HuH-7.5 (cell line): ENCODE results near the gene PIK3R2.
A peak's percentile ranks its signal among the peaks of the same experiment; 100 is the strongest.

Source experiments
- DNase-seq: peaks from one replicate; pipeline ENCODE4 v3.0.0; 2011; ENCODE audit warnings: low spot score

Gene PIK3R2

DNA sequence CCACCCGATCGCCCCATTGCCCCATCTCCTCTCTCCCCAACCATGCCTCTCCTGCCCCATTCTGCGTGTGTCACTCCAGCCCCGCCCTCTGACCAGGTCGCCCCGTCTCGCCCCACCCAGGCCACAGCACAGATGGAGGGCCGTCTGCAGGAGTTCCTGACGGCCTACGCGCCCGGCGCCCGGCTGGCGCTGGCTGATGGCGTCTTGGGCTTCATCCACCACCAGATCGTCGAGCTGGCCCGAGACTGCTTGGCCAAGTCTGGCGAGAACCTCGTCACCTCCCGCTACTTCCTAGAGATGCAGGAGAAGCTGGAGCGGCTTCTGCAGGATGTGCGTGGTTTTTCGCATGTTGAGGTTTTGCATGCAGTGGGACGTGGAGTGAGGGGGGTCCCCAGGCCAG is 29.1 kb upstream of the PIK3R2 start:
- DNase-seq, result no peak

DNA sequence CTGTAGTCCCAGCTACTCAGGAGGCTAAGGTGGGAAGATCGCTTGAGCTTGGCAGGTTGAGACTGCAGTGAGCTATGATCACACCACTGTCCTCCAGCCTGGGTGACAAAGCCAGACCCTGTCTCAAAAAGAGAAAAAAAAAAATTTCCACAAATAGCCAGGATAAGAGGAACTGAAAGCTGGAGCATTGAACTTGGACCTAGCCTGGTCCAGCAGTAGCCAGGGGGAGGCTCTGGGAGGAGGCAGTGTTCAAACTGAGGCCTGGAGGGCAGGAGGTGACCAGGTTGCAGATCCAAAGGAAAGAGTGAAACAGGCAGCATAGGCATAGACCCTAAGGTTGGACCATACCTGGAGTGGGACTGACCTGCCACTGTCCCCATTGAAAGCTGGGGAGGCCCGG is 26.9 kb upstream of the PIK3R2 start:
- DNase-seq, result no peak

DNA sequence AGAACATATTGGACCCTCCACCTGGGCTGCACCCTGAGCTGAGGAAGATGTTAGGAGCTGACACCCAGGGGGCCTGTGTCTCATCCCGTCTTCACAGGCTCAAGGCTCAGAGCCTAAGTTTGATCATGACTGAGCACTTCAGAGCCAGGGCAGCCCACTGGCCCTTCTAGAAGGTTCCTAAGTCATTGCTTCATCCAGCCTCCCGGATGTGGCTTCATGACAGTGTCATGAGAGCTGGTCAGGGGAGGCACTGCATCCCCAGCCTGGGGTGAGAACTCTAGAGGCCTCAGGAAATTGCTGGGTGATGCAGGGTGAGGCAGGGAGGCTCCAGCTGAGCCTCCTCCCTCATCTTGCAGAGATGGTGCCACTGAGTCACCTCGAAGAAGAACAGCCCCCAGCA is 24.9 kb upstream of the PIK3R2 start:
- no peak for DNase-seq

DNA sequence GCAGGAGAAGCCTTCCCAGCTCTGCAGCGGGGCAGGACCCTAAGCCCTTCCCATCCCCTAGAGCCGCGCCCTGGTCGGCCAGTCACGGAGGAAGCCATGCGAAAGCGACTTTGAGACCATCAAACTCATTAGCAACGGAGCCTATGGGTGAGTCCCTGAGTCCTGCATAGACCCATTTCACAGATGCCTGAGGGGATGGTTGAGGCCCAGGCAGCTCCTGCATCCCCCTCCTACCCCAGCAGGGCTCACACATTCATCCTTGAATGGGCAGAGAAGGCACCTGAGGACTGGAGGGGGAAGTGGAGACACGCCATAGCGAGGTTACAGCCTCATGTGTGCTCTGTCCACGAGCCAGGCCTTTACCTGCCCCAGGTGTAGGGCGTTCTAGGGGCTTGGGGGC is 24.2 kb upstream of the PIK3R2 start:
- DNase-seq, result no peak

DNA sequence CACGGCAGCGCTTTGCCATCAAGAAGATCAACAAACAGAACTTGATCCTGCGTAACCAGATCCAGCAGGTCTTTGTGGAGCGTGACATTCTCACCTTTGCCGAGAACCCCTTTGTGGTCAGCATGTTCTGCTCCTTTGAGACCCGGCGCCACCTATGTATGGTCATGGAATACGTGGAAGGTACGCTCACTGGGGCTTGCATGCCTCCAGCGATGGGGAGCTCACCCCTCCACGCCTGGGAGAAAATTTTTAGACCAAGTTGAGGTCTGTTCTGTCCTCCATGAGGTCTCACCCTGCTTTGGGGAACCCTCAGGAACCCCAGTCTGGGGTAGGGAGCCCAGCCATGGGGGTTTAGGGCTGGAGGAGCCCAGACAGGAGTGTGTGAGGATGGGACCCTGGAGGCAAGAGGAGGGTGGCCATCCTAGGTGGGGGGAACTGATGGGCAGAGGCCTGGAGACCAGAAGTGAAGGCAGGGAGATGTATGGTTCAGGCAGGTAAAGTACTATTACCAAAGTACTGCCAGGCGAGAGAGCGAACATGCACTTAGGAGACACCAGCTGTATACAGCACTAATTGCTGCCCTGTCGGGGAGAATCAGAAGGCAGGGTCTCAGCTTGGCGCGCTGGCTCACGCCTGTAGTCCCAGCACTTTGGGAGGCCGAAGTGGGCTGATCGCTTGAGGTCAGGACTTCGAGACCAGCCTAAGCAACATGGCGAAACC is 22.3 kb upstream of the PIK3R2 start:
- DNase-seq, result no peak

DNA sequence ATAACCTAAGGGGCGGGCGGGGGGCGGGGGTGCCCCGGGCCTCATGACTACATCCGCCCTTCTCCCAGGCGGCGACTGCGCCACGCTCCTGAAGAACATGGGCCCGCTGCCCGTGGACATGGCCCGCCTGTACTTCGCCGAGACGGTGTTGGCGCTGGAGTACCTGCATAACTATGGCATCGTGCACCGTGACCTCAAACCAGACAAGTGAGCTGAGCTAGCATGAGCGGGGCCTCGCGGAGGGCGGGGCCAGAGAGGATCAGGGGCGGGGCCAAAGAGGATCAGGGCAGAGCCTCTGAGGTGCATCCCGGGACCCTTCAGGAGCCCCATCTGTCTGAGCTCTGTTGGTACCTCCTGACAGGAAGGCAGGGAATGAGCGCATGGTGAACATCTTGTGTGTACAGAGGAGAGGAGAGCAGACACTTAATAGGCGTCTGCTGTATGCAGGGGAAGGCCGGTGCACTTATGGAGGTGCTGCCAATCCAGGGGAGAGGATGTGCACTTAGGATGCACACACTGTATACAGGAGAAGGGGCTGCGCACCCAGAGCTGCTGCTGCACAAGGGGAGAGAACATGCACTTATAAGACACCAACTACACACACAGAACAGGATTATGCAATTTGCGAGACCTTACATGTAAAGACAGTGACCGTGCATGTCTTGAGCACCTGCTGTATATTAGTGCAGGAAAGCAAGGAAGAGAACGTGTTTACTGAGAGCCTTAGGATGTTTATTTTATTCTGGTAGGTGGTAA is 20.9 kb upstream of the PIK3R2 start:
- no peak for DNase-seq

DNA sequence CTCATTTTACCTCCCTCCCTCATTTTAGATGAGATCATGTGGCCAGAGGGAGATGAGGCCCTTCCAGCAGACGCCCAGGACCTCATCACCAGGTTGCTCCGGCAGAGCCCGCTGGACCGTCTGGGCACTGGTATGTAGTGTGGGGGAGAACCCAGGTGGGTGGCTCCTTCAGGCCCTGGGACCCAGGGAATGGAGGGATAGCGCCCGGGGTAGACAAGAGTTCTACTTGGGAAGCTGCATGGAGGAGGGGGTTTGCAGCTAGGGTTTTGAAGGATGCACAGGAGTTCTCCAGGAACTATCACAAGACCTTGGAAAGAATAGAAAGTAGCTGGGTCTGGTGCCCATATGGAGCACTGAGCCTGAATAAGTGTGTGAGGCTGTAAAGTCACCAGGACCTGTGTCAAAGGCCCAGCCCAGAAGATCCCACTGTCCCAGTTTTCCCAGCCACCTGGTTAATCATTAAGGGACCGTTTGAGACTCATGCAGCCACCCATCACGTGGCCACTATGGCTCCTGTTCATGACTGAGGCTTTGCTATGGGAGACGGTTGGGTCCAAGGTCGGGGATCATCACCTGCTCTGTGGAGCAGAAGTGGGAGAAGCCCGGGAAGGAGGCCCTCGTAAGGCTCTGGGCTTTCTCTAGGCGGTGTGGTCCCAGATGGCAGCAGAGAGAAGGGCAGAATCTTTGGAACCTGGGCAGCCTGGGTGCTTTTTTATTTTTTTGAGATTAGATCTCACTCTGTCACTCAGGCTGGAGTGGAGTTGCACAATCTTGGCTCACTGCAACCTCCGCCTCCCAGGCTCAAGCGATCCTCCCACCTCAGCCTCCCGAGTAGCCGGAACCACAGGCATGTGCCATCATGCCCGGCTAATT is 17.0 kb upstream of the PIK3R2 start:
- DNase-seq, result peak; percentile 99

DNA sequence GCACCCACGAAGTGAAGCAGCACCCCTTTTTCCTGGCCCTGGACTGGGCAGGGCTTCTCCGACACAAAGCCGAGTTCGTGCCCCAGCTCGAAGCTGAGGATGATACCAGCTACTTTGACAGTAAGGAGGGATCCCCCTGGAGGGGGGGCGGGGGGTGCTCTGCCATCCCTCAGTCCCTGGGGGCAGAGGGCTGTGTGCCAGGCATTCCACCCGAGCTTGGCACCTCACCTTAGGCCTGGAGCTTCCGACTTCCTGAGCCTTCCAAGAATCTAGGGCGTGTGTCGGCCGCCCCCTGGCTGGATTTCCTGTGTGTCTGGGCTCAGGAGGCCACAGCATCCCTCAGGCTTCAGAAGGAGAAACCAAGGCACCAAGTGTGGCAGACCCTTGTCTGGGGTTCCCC is 15.7 kb upstream of the PIK3R2 start:
- no peak for DNase-seq

DNA sequence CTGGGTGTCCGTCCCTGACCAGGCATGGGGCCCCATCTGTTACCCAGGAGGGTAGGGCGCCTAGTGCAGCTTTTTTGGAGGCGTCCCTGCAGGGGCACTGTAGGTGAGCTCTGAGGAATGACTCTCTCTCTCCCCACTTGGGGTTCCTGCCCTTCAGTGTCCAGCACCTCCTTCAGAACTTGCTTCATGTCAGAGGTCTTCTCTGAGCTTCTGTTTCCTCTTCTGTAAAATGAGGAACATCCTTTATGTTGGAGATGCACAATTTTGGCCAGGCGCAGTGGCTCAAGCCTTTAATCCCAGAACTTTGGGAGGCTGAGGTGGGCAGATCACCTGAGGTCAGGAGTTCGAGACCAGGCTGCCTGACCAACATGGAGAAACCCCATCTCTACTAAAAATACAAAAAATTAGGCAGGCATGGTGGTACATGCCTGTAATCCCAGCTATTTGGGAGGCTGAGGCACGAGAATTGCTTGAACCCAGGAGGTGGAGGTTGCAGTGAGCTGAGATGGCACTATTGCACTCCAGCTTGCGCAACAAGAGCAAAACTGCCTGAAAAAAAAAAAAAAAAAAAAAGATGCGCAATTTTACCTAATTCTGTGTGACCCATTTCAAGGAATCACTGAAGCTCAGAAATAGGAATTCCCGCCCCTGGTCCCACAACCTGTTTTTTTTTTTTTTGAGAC is 15.2 kb upstream of the PIK3R2 start:
- DNase-seq, result no peak

DNA sequence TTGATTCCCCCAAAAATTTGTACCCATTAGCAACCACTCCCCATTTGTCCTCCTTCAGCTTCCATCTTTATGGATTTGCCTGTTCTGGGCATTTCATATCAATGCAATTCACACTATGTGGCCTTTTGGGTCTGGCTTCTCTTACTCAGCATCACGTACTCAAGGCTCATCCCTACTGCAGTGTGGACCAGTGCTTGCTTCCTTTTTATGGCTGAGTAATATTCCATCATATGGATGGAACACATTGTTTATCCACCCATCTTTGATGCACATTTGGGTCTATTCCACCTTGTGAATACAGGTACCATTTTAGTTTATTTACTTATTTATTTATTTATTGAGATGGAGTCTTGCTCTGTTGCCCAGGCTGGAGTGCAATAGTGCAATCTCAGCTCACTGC is 12.5 kb upstream of the PIK3R2 start:
- DNase-seq, result no peak

DNA sequence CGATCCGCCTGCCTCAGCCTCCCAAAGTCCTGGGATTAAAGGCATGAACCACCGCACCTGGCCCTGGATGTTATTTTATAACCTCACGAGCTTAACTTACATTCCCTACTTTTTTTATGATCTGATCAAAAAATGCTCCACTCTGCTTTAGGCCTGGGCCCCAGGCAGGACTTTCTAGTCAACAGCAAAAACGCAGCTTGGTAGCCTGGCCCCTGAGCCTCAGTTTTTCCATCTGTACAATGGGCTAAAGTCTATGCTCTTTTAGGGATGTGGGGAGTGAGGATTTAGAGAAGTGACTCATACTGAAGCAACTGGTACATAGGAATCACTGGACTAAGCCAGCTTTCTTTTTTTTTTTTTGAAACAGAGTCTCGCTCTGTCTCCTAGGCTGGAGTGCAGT is 11.9 kb upstream of the PIK3R2 start:
- DNase-seq, result no peak

DNA sequence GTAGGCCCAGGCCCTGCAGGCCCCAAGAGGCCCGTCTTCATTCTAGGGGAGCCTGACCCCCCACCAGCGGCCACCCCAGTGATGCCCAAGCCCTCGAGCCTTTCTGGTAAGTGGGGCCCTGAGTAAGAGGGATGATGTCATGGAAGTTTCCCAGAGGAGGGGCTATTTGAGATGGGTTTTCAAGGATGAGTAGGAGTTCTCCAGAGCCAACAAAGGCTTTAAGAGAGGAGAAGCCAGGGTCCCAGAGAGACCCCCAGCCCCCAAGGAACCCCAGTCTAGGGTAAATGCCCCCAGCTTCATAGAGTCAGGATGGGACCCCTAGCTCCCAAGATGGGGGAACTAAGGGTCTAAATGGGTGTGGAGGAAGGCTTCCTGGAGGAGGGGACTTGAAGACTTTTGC is 9.1 kb upstream of the PIK3R2 start:
- DNase-seq, result no peak

DNA sequence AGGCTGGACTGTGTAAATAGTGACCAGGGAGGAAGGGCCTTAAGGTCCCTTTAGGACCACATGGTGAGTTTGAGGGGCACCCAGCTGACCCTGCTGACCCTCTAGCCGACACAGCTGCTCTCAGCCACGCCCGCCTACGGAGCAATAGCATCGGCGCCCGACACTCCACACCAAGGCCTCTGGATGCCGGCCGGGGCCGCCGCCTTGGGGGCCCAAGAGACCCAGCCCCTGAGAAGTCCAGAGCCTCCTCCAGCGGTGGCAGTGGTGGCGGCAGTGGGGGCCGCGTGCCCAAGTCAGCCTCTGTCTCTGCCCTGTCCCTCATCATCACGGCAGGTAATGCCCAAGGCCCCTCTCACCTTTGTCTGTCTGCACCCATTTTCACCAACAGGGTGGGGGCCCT is 8.6 kb upstream of the PIK3R2 start:
- DNase-seq, result no peak

DNA sequence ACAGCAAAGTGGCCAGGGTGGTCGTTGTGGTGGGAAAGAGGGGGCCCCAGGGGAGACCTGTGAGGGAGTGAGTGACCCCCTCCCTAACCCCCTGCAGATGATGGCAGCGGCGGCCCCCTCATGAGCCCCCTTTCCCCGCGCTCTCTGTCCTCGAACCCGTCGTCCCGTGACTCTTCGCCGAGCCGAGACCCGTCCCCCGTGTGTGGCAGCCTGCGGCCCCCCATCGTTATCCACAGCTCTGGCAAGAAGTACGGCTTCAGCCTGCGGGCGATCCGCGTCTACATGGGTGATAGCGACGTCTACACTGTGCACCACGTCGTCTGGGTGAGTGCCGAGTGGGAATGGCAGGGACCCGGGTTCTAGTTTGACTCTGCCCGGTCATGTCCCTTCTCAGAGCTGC is 8.1 kb upstream of the PIK3R2 start:
- DNase-seq, result no peak

DNA sequence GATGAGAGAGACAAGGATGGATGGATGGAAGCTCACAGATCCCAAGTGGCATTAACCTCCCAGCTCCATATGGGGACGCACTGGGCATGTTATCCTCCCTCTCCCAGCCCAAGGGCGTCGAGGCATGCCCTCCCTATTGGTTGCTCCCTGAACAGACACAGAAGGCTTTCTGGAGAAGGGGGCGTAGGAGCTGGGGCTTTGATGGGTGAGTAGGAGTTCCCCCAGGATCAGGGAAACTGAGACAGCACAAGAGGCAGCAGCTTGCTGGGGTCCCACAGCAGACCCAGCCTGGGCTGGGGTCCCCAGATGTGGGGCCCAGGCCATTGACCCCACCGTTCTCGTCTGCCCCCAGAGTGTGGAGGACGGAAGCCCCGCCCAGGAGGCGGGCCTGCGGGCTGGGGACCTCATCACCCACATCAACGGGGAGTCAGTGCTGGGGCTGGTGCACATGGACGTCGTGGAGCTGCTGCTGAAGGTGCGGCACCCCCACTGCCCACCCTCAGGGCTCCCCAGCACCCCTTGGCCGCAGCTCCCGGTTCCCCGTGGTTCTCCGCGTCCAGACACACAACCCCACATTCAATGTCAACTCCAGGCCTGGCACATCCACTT is 7.5 kb upstream of the PIK3R2 start:
- no peak for DNase-seq

DNA sequence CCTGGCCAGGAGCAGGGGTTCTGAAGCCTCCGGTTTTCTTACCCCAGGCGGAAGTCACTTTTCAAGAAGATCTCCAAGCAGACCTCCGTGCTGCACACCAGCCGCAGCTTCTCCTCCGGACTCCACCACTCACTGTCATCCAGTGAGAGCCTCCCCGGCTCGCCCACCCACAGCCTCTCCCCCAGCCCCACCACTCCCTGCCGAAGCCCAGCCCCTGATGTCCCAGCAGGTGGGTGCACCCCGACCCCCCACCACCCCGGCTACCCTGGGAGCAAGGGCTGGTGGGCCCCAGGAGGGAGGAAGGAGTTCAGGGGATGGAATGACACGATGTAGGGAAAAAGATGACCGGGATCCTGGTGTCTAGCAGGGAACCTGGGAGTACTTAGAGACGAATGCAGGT is 5.6 kb upstream of the PIK3R2 start:
- DNase-seq, result no peak

DNA sequence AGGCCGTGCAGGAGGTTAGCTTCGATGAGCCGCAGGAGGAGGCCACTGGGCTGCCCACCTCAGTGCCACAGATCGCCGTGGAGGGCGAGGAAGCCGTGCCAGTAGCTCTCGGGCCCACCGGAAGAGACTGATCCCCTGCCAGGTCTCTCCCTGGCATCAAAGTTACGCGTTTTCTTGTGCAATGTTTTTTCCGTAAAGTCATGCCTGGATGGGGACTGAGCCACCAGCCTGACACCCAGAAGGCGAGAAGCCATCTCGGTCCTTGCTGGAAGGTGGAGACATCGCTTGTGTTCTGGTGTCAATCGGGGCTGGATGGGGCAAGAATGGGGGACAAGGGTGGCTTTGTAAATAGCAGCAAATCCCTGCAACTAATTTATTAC is 3.4 kb upstream of the PIK3R2 start:
- DNase-seq, result no peak

DNA sequence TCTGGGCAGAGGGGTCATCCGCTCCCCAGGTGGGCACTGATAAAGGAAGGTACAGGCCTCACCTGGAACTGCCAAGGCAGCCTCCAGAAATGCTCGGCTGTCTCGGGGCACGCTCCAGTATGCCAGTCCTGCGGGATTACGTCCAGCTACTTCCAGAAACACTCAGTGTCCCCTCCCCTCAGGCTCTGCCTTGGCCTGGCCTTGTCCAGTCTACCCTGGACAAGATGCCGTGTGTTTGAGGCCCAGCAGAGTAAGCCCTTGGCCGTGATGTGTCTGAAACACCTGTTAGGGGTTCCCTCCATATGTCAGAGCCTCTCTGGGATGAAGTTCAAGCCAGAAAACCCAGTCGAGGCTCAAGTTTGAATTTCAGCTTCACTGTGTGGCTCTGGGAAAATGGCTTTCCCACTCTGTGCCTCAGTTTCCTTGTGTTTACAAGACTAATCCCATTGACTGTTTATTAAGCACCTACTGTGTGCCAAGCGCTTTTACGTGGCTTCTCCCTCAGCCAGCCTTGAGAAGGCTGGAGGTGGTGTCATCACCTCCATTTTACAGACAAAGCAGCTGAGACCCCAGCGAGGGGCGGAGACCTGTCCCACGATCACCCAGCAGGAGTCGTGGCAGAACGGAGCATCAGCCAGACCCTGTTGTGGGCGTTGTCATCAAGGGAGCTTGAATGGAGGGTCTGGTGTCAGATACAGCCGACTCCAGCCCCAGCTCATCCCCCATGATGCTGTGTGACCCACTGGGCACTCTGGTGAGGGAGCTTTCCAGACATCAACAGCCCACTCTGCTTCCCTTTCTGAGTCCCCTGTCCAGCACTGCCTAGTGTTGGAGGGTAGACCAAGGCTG is 2.0 kb upstream of the PIK3R2 start:
- DNase-seq, result no peak

DNA sequence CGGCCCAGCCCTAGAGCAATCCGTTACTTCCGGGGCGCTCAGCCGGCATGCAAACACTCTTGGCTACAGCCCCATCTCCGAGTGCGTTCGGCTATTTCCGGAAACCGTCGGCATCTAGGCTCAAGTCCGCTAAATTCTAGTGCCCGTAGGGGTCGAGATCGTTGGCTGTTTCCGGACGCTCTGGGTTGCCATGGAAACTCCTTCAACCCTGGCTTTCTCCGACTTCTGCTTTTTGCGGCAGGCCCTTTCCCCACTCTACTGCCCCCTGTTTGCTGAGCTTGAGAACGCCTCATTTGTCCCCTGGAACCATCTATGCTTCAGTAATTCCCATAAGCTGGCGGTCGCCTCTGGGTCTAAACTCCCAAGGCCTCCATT is 534 bp upstream of the PIK3R2 start:
- peak; percentile 100 for DNase-seq

DNA sequence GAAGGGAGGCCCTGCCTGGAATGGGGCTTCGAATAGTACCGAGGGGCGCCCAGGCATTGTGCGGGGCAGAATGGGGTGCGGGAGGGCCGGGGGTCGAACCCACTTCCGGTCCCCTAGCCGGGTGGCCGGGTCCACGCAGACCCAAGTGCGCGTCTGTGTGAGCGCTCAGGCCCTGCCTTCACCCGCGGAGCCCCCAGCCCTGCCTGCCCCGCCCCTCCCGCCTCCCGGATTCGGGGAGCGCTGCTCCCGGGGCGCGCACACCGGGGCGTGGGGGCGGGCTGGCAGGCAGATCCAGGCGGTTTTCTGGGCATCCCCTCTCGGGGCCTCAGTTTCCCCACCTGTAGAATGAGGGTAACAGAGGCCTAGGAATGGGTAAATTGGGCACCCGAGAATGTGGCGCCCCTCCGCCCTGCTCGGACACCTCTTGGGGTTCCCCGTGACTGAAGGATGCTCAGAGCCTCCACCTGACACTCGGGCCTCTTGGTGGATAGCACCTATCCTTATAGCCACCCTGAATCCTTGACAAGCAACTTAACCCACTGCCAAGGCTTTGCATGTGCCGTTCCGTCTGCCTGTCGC is 682 bp downstream of the PIK3R2 start:
- DNase-seq, result no peak
